GM21515 (cell line): ENCODE results near the gene ATOH7.
"Not testable (repeated sequence)": the region's sequence is repeated elsewhere in the genome, so short reads cannot be mapped to it uniquely, and the experiment has no call there.

Experiments used
- ATAC-seq: cut with Tn5 transposase; IDR thresholded peaks from one replicate; pipeline ENCODE4 v1.9.1; 2021; ENCODE audit not compliant: unreplicated experiment

ATOH7 gene

GRCh38 chr10:68231817-68232251 is at the start of gene ATOH7:
ATOH7 (minus strand) TSS chr10:68232113; CDS start chr10:68231677, 436 bp downstream.
- no peak for ATAC-seq

GRCh38 chr10:68280758-68281157 is 48.8 kb upstream of the ATOH7 start:
- ATAC-seq: no peak

DNA sequence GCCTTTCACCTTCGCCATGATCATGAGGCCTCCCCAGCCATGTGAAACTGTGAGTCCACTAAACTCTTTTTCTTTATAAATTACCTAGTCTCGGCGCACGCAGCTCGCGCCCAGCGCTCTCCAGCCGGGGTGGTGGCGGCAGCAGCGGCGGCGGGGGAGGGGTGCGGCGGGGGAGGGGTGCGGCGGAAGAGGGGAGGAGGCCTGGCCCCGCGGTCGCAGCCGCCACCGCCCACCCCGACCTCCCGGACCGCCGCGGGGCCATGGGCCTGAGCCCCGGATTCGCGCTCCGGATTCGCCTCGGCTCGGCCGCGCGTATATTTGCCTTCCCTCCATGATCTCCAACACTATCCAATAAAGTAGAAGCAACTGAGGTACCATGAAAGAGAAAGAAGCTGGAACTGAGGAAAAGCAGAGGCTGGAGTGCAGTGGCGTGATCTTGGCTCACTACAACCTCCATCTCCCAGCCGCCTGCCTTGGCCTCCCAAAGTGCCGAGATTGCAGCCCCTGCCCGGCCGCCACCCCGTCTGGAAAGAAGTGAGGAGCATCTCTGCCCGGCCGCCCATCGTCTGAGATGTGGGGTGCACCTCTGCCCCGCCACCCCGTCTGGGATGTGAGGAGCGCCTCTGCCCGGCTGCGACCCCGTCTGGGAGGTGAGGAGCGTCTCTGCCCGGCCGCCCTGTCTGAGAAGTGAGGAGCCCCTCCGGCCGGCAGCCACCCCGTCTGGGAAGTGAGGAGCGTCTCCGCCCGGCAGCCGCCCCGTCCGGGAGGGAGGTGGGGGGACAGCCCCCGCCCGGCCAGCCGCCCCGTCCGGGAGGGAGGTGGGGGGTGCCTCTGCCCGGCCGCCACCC is 47.2 kb upstream of the ATOH7 start:
- ATAC-seq: not testable (repeated sequence)

DNA sequence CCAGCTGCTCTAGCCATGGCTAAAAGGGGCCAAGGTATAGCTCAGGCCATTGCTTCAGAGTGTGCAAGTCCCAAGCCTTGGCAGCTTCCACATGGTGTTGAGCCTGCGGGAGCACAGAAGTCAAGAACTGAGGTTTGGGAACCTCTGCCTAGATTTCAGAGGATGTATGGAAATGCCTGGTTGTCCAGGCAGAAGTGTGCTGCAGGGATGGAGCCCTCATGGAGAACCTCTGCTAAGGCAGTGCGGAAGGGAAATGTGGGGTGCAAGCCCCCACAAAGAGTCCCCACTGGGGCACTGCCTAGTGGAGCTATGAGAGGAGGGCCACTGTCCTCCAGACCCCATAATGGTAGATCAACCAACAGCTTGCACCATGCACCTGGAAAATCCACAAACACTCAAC is 45.9 kb upstream of the ATOH7 start:
- ATAC-seq: not testable (repeated sequence)

DNA sequence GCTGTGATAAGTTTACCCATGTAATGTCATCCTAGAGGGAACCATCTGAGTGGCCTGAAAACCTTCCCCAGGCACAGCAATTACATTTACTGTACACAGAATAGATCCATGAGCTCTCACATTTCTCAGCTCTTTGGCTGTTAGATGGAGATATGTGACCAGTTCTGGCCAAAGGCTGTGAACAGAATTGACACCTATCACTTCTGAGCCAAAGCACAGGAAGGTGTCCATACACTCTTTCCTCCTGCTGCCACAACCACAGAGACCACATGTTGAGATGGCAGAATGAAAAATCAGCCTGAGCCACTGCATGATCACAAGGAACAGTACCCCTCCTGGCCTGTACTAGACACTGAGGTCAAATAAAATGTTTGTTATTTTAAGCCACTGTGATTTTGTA is 44.3 kb upstream of the ATOH7 start:
- ATAC-seq: no peak

GRCh38 chr10:68275600-68276126 is 43.8 kb upstream of the ATOH7 start:
- ATAC-seq: no peak

DNA sequence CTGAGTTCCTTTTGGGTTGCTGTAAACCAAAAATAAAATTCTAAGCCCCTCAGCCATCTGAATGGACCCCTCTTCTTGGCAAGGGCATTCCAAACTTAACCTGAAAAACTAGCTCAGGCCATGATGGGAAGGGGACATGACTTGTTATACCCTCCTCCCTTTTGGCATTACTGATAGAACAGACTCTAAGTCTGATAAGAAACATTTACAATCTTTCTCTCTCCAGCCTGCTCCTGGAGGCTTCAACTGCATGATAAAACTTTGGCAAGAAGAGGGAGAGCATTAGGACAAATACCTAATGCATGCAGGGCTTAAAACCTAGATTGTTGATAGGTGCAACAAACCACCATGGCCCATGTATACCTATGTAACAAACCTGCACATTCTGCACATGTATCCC is 40.9 kb upstream of the ATOH7 start:
- ATAC-seq: no peak

DNA sequence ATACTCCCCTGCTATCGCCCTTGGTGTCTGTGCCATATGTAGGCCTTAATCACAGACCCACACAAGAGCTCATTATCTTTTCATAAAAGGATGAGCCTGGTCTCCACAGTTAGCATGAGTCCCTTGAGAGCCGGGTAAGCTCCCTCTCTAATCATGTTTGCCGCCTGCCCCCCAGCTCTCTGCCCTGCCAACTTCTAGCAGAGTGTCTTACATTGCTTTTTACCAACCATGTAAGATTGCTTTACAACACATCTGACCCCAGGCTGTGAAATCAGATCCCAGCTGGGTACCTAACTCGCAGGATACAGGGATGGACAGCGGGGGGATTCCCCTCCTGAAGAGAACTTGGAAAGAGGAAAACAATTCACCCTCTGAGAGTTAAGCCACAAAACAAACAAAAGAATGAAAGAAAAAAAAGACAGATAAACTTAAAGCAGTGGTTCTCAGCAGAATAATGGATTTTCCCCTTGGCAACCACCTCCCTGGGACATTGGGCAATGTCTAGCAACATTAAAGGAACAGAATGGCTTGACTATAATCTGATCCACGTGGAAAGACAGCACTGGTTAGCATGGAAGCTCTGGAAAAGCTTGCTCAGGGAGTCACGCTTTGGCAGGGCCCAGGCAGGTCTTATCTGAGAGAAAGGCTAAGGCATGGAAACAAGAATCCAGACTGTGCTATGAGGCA is 39.4 kb upstream of the ATOH7 start:
- ATAC-seq: no peak

DNA sequence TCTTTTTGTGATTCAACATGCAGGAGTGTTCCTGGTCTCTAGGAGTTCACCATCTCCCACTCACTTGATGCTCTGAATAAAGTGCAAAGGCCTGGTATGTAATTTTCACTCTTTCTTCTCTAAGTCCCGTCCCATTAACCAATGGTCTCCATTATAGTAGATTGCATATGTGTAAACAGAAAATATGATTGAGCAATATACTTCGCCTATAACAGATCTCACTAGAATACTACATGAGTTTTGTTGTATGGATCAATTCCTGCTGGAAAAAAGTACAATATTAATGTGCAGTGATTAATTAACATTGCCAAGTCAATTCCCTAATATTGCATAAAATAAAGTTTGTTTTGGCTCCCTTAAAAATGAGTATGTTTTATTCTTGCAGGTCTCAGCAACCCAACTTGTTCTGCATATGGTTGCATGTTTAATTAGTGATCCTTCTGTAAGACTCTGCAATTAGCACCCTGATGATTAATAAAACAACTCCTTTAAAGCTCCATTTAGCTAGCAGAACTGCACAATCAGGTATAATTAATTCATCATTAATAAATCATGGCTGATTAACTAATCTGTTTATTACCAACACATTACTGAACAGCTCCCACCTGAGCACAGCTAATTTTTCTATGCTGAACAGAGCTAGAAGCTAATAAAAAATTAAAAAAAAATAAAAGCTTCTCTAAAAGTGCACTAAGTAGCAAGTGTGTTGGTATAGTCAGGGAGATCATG is 37.8 kb upstream of the ATOH7 start:
- ATAC-seq: no peak

DNA sequence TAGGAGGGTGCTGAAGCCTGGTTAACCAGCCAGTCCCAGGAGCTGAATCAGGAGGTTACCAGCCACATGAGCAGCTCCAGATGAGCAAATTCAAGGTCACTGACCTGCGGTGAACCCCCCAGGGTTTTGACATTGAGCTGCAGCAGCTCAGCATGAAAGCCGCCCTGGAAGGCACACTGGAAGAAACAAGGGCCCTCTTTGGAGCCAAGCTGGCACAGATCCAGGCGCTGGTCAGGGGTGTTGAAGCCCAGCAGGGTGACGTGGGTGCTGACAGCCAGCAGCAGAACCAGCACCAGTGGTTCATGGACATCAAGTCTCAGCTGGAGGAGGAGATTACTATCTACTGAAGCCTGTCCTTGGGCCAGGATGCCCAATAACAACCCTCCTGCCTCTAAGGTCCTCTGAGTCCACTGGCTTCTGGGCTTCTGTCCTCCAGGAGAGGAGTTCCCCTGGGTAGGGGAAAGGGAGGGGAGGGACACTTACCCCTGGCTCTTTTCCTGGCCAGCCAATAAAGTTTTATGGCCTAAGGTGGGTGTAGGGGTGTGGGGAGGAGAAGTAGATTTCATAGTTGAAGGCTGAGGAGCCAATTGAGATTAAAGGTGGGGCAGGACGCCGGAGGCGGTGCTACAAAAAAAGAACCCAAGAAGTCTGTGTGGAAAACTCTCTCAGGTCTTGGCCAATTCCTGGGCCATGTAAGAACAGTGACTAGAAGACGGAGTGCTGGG is 29.4 kb upstream of the ATOH7 start:
- ATAC-seq: no peak

DNA sequence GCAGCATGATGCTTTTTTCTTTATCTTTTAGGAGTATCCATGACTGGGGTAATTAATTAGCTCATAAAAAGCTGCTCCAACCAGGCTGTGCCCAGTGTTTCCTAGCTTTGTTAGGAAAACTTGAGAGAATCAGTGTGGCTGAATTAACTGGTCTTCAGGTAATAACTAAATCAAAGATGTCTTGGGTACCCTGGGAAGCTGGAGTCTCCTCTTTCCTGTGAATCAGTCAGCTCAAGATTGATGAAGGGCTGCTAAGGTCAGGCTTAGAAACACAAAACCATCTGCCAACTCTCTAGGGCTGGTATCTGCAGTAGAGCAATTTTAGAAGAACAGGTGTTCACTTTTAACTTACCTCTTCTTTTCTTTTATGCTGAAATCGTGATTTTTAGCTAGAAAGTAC is 21.4 kb upstream of the ATOH7 start:
- ATAC-seq: no peak

- ATAC-seq: no peak
These were observed 19.9 kb upstream of the ATOH7 start for GRCh38 chr10:68251625-68252495.

DNA sequence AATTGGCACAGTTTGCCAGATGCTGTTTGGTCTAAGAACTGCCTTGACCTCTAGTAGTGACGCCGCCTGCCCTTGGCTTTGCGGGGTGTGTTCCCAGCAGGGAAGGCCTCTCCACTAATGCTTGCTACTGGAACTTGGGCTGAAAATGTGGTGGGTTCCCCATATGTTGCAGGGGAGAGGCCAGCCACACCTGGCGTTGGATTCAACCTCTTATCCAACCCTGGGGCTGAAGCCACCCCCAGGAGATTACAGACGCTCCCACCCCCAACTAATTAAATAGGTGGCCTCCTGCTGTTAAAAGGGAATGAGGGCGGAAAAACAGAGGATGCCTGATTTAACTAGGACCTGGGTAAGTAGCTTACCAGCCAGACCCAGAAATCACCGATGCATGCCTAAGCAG is 19.2 kb upstream of the ATOH7 start:
- ATAC-seq: no peak

GRCh38 chr10:68249297-68249696 is 17.4 kb upstream of the ATOH7 start:
- ATAC-seq: no peak

DNA sequence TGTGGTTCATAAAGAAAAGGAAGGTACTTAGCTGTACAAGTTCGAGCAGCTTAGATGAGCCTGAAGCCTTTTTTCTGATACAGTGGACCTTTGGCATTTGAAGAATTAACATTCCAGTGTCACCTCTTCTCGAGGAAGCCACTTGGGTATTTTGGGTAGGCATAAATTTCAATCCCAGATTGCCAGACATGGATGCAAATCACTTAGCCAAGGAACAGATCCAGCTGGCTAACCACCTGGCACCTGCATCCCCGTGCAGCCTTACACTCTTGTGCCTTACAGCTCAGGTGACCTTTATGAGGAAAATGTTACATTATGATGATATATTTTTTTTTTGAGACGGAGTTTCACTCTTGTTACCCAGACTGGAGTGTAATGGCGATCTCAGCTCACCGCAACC is 16.0 kb upstream of the ATOH7 start:
- ATAC-seq: no peak

GRCh38 chr10:68246397-68246796 is 14.5 kb upstream of the ATOH7 start:
- ATAC-seq: not testable (repeated sequence)

DNA sequence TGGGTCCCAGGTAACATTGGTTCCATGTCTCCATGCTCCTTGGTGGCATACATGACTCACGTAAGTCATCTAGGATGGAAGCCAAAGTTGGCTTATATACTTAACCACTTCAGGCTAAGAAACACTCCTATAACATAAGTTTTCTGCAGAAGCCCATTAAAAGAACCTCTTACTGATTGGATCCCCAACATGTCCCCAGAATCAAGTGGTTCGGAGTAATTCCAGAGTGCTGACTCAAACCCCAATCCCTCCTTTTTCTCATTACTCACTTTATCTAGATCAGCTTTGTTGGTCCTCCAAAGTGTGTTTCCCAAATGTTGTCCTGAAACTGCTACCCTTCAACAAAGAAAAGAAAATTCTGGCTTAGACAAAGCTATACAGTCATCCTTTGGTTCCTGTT is 10.1 kb upstream of the ATOH7 start:
- ATAC-seq: no peak

- no peak for ATAC-seq
These were observed 7.8 kb upstream of the ATOH7 start for GRCh38 chr10:68239596-68240150.

- ATAC-seq: no peak
These were observed 7.2 kb upstream of the ATOH7 start for GRCh38 chr10:68239069-68239468.

DNA sequence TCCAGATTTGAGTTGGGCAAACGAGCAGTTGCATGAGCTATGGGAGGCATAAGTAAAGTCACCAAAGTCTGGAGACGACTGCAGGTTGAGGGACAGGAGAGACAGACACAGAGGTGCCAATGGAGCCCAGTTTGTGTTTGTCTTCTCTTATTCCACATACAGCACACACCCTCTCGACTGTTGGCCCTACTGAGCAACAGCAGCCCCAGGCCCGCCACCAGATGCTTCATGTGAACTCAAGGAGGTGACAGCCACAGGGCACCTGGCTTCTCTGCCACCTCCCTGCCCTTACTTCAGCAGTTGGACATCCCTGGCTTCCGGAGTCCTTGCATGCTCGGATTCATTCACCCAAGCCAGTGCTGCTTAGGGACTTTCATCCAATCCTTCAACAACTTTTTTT is 6.5 kb upstream of the ATOH7 start:
- ATAC-seq: no peak
